GM12878 (cell line): ENCODE results near the gene UVSSA. TPM values are rescaled to one million over a fixed set of nuclear protein-coding genes. Genes with fewer than 3 reads are reported as not detected.

ENCODE experiments used
- ATAC-seq: fragments of 200-7000 bp; cut with Tn5 transposase; 3 replicates; pipeline ENCODE4 v1.9.1; 2020; ENCODE audit warnings: mild to moderate bottlenecking, moderate library complexity
- BruUV-seq: library from RNA; stranded (reverse); fragments of 400-500 nt; replicated peaks from 2 replicates; lab custom pipeline; 2021; lab: Mats Ljungman, UMichigan
- CTCF ChIA-PET: fragments of 300-600 bp; sonication (Branson Sonifier 250); formaldehyde crosslinking; extraction: SDS; loops from one replicate; lab custom pipeline; 2021; ENCODE audit warnings: inconsistent platforms; lab: Yijun Ruan, JAX
- POLR2A ChIA-PET: fragments of 350-600 bp; formaldehyde crosslinking; extraction: SDS; loops from one replicate; lab custom pipeline; 2021; ENCODE audit warnings: inconsistent platforms; lab: Charles Lee
- RAD21 ChIA-PET: fragments of 300-600 bp; sonication (Branson Sonifier 250); formaldehyde crosslinking; loops from one replicate; lab custom pipeline; 2023; ENCODE audit warnings: antibody characterized with exemption; ENCODE audit not compliant: unreplicated experiment; lab: Charles Lee
- SMC1A ChIA-PET: fragments of 300-600 bp; sonication (Branson Sonifier 250); formaldehyde crosslinking; loops from one replicate; lab custom pipeline; 2023; ENCODE audit not compliant: unreplicated experiment, uncharacterized antibody; lab: Charles Lee
- DNase-seq: peaks from one replicate; pipeline ENCODE4 v3.0.0-alpha.2; 2011; ENCODE audit warnings: low read depth, low spot score
- FAIRE-seq: peaks from 3 replicates; lab custom pipeline; 2011; peaks lifted over from hg19 to GRCh38; lab: Jason Lieb, UNC
- H2AFZ ChIP-seq: 2 replicates; pipeline ENCODE4 v1.6.0; 2011; ENCODE audit warnings: low read depth, low read length, control low read depth; ENCODE audit not compliant: control insufficient read depth
- H3K27ac ChIP-seq: 2 replicates; pipeline ENCODE4 v1.5.1; 2011; ENCODE audit warnings: control low read depth; ENCODE audit not compliant: control insufficient read depth, insufficient read depth
- H3K27me3 ChIP-seq, 2 experiments: replicated peaks in 1 of 2; 2 replicates each; pipeline versions ENCODE4 v1.6.0 to v1.6.1; 2011; ENCODE audit warnings: low read length in 1 of 2; ENCODE audit not compliant: control insufficient read depth in 2 of 2, insufficient read depth in 2 of 2
- H3K36me3 ChIP-seq, 2 experiments: 2 replicates each; pipeline ENCODE4 v1.5.1; 2011; ENCODE audit warnings: low read length in 1 of 2; ENCODE audit not compliant: control insufficient read depth in 2 of 2, insufficient read depth in 2 of 2
- H3K4me1 ChIP-seq: 2 replicates; pipeline ENCODE4 v1.6.1; 2011; ENCODE audit warnings: mild to moderate bottlenecking, low read length, moderate library complexity, mixed read lengths; ENCODE audit not compliant: control insufficient read depth, insufficient read depth
- H3K4me2 ChIP-seq: 2 replicates; pipeline ENCODE4 v1.6.0; 2011; ENCODE audit warnings: control low read depth; ENCODE audit not compliant: control insufficient read depth, insufficient read depth
- H3K4me3 ChIP-seq: fragments of 200-600 bp; sonication (generic); 2 replicates; pipeline ENCODE4 v1.5.1; 2016
- H3K79me2 ChIP-seq: 2 replicates; pipeline ENCODE4 v1.6.0; 2011; ENCODE audit warnings: low read length; ENCODE audit not compliant: control insufficient read depth, insufficient read depth
- H3K9ac ChIP-seq: 2 replicates; pipeline ENCODE4 v1.8.0; 2011; ENCODE audit warnings: low read length, control low read depth, mixed read lengths; ENCODE audit not compliant: control insufficient read depth, insufficient read depth
- H3K9me3 ChIP-seq: replicated peaks from 3 replicates; pipeline ENCODE4 v1.5.1; 2011; ENCODE audit warnings: mild to moderate bottlenecking, low read length; ENCODE audit not compliant: control insufficient read depth, insufficient read depth
- H4K20me1 ChIP-seq: 2 replicates; pipeline ENCODE4 v1.6.0; 2011; ENCODE audit not compliant: control insufficient read depth, insufficient read depth
- NR2C1 ChIP-seq: fragments of 450-650 bp; IDR thresholded peaks from 2 replicates; pipeline ENCODE4 v1.6.1; 2017; ENCODE audit warnings: antibody characterized with exemption, mild to moderate bottlenecking, moderate library complexity
- PML ChIP-seq: IDR thresholded peaks from 2 replicates; pipeline ENCODE4 v1.6.1; 2012; ENCODE audit warnings: low read length, inconsistent platforms
- WGBS: methylation state at CpG from one replicate; pipeline ENCODE4 v1.1.6; 2016; ENCODE audit warnings: low lambda C conversion rate; ENCODE audit not compliant: insufficient replicate concordance, insufficient coverage; ENCODE audit errors: missing lambda C conversion rate; 5-methylcytosine and 5-hydroxymethylcytosine counted together
- in situ Hi-C: fragments of 300-500 bp; cut with MboI; formaldehyde crosslinking; loops from 9 replicates; pipeline ENCODE4 v1.14.3; 2018; ENCODE audit warnings: mixed read lengths
- intact Hi-C: fragments of 100-400 bp; cut with micrococcal nuclease; formaldehyde crosslinking; loops from one replicate; pipeline ENCODE4 v1.14.2; 2022; ENCODE audit not compliant: unreplicated experiment
- polyA plus RNA-seq, 11 experiments: library from polyadenylated mRNA; depleted of rRNA in 4 of 11; unstranded in 6 of 11; stranded (reverse) in 5 of 11; fragments of >200 nt; fragmentation: Nextera tagmentation in 4 of 11; fragmentation: Illumina TruSeq in 1 of 11; extraction: Ambion mirVana in 4 of 11; extraction: Trizol in 1 of 11; gene quantifications; 1 replicate in 1 of 11; 2 replicates in 10 of 11; pipeline versions ENCODE4 v1.2.1 to v1.2.3, GENCODE V29; 2011 to 2016; ENCODE audit warnings: inconsistent platforms in 2 of 11, missing spikeins in 2 of 11, low read depth in 1 of 11
- total RNA-seq, 4 experiments: library from RNA; depleted of rRNA in 3 of 4; stranded (reverse); fragments of >200 nt in 3 of 4; fragmentation: Illumina TruSeq in 1 of 4; extraction: Trizol in 1 of 4; gene quantifications; 2 replicates each; pipeline versions ENCODE4 v1.2.1 to v1.2.3, GENCODE V29; 2013 to 2021
- TF ChIP-seq, protein P1 (sequence below): fragments of 450-650 bp; IDR thresholded peaks from 2 replicates; pipeline ENCODE4 v1.6.1; 2016; ENCODE audit warnings: mild to moderate bottlenecking, moderate library complexity, borderline replicate concordance
- TF ChIP-seq, protein P2 (sequence below): fragments of 450-650 bp; IDR thresholded peaks from 2 replicates; pipeline ENCODE4 v1.6.1; 2017; ENCODE audit warnings: borderline replicate concordance

Gene UVSSA
- total and polyA plus RNA-seq, 10 of the 15 experiments (the other 5 are each of a cell fraction or from before 2014, with no cell fraction given) = 0.34 to 16.8 (median 3.6) TPM

DNA sequence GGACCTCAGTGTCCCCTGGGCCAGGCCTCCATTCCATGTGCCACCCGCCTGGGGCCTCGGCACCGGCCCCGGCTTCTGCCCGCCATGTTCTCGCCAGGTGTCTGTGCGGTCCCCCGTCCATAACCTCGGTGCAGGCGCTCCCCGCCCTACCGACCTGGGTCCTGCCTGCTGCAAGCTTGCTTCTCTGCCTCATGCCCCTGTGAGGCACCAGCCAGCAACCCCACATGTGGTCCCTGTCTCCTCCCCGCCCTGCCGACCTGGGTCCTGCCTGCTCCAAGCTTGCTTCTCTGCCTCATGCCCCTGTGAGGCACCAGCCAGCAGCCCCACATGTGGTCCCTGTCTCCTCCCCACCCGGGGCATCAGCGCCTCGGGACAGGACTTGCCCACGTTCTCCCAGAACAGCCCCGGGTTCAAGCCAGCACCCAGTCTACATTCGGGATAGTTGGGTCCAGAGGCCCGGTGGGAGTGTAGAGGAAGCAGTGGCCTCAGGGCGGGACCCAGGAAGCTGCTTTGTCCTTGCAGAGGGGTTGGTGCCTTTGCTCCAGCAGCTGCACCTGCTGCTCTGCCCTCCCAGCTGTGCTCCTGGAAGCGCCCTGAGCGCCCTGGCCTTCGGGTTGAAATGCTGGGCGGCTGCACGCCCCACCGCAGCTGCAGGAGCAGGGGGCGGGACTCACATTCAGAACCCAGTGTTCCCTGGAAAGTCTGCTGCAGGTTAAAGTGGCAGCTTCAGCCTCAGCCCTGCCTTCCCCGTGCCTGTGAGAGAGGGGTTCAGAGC, 20.1 kb upstream of the UVSSA start:
- WGBS = 97% methylated on average over 28 of the region's 30 CpGs
- ChIA-PET POLR2A (no interaction called here), RAD21 (no interaction called here), SMC1A (no interaction called here), CTCF (interaction anchor here (1.2 kb wide), 1 partner anchor 13 kb away, joined by 3 read pairs; no protein-coding TSS in a partner anchor)
- H4K20me1 ChIP-seq = no peaks in the 10 kb centered on the region
- H3K9me3 ChIP-seq = no peaks in the 10 kb centered on the region
- no peak for DNase-seq
- intact Hi-C loops (no loop called here), in situ Hi-C loops (no loop called here)
- no peak overlapping the region for H2AFZ ChIP-seq
- BruUV-seq = no TSS peak
- TF ChIP-seq, protein P1, sequence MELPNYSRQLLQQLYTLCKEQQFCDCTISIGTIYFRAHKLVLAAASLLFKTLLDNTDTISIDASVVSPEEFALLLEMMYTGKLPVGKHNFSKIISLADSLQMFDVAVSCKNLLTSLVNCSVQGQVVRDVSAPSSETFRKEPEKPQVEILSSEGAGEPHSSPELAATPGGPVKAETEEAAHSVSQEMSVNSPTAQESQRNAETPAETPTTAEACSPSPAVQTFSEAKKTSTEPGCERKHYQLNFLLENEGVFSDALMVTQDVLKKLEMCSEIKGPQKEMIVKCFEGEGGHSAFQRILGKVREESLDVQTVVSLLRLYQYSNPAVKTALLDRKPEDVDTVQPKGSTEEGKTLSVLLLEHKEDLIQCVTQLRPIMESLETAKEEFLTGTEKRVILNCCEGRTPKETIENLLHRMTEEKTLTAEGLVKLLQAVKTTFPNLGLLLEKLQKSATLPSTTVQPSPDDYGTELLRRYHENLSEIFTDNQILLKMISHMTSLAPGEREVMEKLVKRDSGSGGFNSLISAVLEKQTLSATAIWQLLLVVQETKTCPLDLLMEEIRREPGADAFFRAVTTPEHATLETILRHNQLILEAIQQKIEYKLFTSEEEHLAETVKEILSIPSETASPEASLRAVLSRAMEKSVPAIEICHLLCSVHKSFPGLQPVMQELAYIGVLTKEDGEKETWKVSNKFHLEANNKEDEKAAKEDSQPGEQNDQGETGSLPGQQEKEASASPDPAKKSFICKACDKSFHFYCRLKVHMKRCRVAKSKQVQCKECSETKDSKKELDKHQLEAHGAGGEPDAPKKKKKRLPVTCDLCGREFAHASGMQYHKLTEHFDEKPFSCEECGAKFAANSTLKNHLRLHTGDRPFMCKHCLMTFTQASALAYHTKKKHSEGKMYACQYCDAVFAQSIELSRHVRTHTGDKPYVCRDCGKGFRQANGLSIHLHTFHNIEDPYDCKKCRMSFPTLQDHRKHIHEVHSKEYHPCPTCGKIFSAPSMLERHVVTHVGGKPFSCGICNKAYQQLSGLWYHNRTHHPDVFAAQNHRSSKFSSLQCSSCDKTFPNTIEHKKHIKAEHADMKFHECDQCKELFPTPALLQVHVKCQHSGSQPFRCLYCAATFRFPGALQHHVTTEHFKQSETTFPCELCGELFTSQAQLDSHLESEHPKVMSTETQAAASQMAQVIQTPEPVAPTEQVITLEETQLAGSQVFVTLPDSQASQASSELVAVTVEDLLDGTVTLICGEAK = no peak
- TF ChIP-seq PML (no peak), NR2C1 (no peak)
- TF ChIP-seq, protein P2, sequence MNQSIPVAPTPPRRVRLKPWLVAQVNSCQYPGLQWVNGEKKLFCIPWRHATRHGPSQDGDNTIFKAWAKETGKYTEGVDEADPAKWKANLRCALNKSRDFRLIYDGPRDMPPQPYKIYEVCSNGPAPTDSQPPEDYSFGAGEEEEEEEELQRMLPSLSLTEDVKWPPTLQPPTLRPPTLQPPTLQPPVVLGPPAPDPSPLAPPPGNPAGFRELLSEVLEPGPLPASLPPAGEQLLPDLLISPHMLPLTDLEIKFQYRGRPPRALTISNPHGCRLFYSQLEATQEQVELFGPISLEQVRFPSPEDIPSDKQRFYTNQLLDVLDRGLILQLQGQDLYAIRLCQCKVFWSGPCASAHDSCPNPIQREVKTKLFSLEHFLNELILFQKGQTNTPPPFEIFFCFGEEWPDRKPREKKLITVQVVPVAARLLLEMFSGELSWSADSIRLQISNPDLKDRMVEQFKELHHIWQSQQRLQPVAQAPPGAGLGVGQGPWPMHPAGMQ = no peak
- ATAC-seq = no peak
- no peak overlapping the region for H3K27ac ChIP-seq
- FAIRE-seq = no peak
- no peaks in the 10 kb centered on the region for H3K4me1 ChIP-seq
- H3K9ac ChIP-seq = no peak overlapping the region
- no peaks in the 10 kb centered on the region for H3K27me3 ChIP-seq
- H3K4me2 ChIP-seq = no peak overlapping the region
- H3K36me3 ChIP-seq = peaks cover 4 to 38% of the 10 kb centered on the region in 2 experiments; a peak in 3 of 4 replicates
- no peak overlapping the region for H3K4me3 ChIP-seq
- H3K79me2 ChIP-seq = no peaks in the 10 kb centered on the region
